Measurements from ENCODE around the gene ADGRD1. TPM values are rescaled to one million over a fixed set of nuclear protein-coding genes. Genes with fewer than 3 reads are reported as not detected.
"Not testable (repeated sequence)": the region's sequence is repeated elsewhere in the genome, so short reads cannot be mapped to it uniquely, and the experiment has no call there.

The ADGRD1 gene
- total RNA-seq = 0.08 TPM in 1 of 2 replicates, not detected in the other

DNA sequence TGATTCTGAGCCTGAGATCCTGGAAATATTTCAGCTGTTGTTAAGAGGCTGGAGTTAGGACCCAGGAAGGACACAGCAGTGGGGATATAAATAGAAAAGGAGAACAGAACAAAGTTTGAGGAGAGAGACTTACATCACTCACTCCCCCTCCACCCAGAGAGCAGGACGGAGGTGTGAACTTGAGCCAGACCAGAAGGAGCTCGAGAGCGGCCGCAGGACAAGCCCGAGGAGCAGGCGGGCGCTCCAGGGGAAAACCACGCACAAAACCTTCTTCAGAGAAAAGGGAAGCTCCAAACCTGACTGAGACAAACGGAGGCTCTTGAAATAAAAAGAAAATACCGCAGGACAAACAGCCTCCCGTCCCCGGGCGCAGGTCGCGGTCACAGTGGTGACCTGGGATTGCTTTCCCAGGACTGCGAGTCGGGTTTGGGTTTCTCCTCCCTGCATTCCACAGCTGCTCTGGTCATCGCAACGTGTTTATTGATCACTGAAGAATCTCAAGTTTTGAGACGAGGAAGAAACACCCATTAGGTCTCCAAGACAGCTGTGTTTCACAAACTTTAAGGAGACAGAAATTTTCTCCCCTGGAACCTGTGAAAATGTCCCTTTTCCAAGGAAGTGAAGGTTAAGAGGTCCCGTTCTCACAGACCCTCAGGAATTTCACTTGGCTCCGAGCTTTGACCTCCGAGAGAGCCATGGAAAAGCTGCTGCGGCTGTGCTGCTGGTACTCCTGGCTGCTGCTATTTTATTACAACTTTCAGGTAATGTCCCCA is at the start of gene ADGRD1:
Gene ADGRD1 (plus strand): TSS at position 137 of the 773 bp plus-strand sequence. CDS start 559 bp downstream, at position 696.
- H3K4me3 ChIP-seq (ENCODE audit: low read depth, low read length) = no peak within 1 kb of the TSS
- peaks cover 7% of the 10 kb centered on the region for H3K27me3 ChIP-seq (ENCODE audit: control insufficient read depth, insufficient read depth, low read length)
- DNase-seq (ENCODE audit: low read depth) = no peak
- no peaks in the 10 kb centered on the region for H3K36me3 ChIP-seq (ENCODE audit: control insufficient read depth, insufficient read depth, low read length)
- TF ChIP-seq, protein P1, sequence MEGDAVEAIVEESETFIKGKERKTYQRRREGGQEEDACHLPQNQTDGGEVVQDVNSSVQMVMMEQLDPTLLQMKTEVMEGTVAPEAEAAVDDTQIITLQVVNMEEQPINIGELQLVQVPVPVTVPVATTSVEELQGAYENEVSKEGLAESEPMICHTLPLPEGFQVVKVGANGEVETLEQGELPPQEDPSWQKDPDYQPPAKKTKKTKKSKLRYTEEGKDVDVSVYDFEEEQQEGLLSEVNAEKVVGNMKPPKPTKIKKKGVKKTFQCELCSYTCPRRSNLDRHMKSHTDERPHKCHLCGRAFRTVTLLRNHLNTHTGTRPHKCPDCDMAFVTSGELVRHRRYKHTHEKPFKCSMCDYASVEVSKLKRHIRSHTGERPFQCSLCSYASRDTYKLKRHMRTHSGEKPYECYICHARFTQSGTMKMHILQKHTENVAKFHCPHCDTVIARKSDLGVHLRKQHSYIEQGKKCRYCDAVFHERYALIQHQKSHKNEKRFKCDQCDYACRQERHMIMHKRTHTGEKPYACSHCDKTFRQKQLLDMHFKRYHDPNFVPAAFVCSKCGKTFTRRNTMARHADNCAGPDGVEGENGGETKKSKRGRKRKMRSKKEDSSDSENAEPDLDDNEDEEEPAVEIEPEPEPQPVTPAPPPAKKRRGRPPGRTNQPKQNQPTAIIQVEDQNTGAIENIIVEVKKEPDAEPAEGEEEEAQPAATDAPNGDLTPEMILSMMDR (IDR thresholded peaks at IDR 0.05; ENCODE audit: insufficient read depth, low read length, poor library complexity, severe bottlenecking) = no peak

DNA sequence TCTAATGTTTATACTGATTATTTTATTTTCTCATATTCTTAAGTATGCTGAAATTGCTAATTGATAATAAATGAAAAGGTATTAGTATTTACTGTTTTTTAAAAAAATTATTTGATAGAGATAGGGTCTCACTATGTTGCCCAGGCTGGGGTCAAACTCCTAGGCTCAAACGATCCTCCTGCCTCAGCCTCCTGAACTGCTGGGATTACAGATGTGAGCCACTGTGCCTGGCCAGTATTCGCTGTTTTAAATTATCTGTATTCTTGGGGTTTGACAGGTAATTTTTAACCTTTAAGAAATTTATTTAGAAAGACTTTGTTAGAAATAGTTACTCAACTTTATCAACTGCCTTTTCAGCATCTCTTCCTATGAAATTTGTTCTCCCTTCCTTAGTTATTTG is 49.6 kb upstream of the ADGRD1 start:
- DNase-seq (ENCODE audit: low read depth) = no peak
- no peak overlapping the region for H3K4me3 ChIP-seq (ENCODE audit: low read depth, low read length)
- no peaks in the 10 kb centered on the region for H3K27me3 ChIP-seq (ENCODE audit: control insufficient read depth, insufficient read depth, low read length)
- no peaks in the 10 kb centered on the region for H3K36me3 ChIP-seq (ENCODE audit: control insufficient read depth, insufficient read depth, low read length)
- TF ChIP-seq, protein P1 (IDR thresholded peaks at IDR 0.05; ENCODE audit: insufficient read depth, low read length, poor library complexity, severe bottlenecking) = no peak

DNA sequence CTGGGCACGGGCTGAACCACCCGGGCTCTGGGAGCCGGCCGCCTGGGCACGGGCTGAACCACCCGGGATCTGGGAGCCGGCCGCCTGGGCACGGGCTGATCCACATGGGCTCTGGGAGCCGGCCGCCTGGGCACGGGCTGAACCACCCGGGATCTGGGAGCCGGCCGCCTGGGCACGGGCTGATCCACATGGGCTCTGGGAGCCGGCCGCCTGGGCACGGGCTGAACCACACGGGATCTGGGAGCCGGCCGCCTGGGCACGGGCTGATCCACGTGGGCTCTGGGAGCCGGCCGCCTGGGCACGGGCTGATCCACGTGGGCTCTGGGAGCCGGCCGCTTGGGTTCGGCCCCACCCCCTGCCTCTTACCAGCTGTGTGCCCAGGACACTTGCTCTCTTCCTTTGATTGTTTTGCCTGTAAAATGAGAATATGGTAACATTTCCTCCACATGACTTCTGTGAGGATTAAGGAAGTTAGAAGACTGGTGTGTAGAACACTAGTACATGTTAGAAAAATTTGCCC is 48.7 kb upstream of the ADGRD1 start:
- DNase-seq (ENCODE audit: low read depth); H3K4me3 ChIP-seq (ENCODE audit: low read depth, low read length); H3K36me3 ChIP-seq (ENCODE audit: control insufficient read depth, insufficient read depth, low read length); H3K27me3 ChIP-seq (ENCODE audit: control insufficient read depth, insufficient read depth, low read length): not testable (repeated sequence)

DNA sequence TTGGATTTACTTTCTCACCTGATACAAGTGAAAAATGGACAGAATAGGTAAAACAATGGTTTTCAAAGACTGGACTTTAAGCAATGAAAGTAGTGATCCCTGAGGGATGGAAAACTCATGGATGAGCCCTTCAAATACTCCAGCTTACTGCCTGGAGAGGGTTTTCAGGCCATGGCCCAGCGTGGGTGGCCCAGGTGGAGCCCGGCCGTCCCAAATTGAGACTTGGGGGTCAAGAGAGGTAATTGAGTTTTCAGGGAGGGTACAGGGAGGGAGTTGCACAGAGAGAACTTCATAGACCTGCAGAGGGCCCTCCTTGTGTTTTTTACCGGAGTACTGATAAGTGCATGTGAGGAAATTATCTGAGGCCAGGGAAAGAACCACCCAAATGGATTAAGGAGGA is 44.6 kb upstream of the ADGRD1 start:
- no peaks in the 10 kb centered on the region for H3K36me3 ChIP-seq (ENCODE audit: control insufficient read depth, insufficient read depth, low read length)
- DNase-seq (ENCODE audit: low read depth) = no peak
- H3K4me3 ChIP-seq (ENCODE audit: low read depth, low read length) = no peak overlapping the region
- TF ChIP-seq, protein P1 (IDR thresholded peaks at IDR 0.05; ENCODE audit: insufficient read depth, low read length, poor library complexity, severe bottlenecking) = no peak
- H3K27me3 ChIP-seq (ENCODE audit: control insufficient read depth, insufficient read depth, low read length) = no peaks in the 10 kb centered on the region

DNA sequence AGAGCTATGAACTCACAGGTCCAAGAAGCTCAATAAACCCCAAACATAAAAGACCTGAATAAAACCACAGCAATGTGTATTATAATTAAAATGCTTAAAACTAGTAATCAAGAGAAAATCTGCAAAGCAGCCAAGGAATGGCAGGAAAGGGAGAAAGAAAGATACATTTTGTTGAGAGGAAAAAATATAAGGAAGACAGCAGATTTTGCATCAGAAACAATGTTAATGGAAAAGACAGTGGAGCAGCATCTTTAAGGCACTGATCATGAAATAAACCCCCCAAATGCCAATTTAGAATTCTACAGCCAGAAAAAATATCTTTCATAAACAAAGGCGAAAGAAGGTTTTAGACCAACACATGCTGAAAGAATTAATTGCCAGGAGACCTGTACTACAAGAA is 42.5 kb upstream of the ADGRD1 start:
- DNase-seq (ENCODE audit: low read depth) = no peak
- TF ChIP-seq, protein P1 (IDR thresholded peaks at IDR 0.05; ENCODE audit: insufficient read depth, low read length, poor library complexity, severe bottlenecking) = no peak
- H3K4me3 ChIP-seq (ENCODE audit: low read depth, low read length) = no peak overlapping the region

DNA sequence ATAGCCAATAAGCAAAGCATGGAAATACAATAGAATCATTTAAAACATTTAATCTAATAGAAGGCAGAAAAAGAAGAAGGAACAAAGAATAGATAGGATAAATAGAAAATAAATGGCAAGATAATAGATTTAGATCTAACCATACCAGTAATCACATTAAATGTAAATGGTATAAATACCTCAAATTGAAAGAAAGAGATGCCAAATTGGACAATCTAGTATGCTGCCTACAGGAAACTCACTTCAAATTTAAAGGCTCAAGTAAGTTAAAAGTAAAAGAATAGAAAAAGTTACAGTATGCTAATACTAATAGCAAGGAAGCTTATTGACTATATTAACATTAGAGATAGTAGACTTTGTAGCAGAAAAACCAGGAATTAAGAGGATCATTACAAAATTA is 41.8 kb upstream of the ADGRD1 start:
- Histone ChIP-seq H3K36me3 (ENCODE audit: control insufficient read depth, insufficient read depth, low read length) (no peaks in the 10 kb centered on the region), H3K4me3 (ENCODE audit: low read depth, low read length) (no peak overlapping the region), H3K27me3 (ENCODE audit: control insufficient read depth, insufficient read depth, low read length) (peaks cover 2% of the 10 kb centered on the region)
- TF ChIP-seq, protein P1 (IDR thresholded peaks at IDR 0.05; ENCODE audit: insufficient read depth, low read length, poor library complexity, severe bottlenecking) = no peak
- DNase-seq (ENCODE audit: low read depth) = no peak

More for the DNA sequence above, 42.5 kb upstream of the ADGRD1 start:
- Histone ChIP-seq H3K36me3 (ENCODE audit: control insufficient read depth, insufficient read depth, low read length) (no peaks in the 10 kb centered on the region), H3K27me3 (ENCODE audit: control insufficient read depth, insufficient read depth, low read length) (peaks cover 2% of the 10 kb centered on the region)

Data from kidney epithelial cell (primary cell).